AG09319 (cell line): ENCODE results near the gene CCDC142.

Experiments used
- DNase-seq: peaks from one replicate; pipeline ENCODE4 v3.0.0-alpha.2; 2010; ENCODE audit warnings: low read depth; ENCODE audit errors: extremely low read depth
- CTCF ChIP-seq: IDR thresholded peaks from 2 replicates; pipeline ENCODE4 v1.5.1; 2011; ENCODE audit warnings: low read depth, mild to moderate bottlenecking, inconsistent platforms, low read length, moderate library complexity

Gene CCDC142

GRCh38 chr2:74424139-74424992 lies 58.4 kb downstream of the CCDC142 start:
- no peak for DNase-seq
- no peak for TF ChIP-seq CTCF
